Breast epithelium (tissue), 3 donors: ENCODE results near the gene BRIX1.

Experiments
- POLR2A ChIP-seq: fragments of 450-650 bp; IDR thresholded peaks from one replicate; pipeline ENCODE4 v1.6.1; 2016; ENCODE audit warnings: antibody characterized with exemption, mild to moderate bottlenecking, moderate library complexity
- TF ChIP-seq, protein P1 (sequence below), 3 donors: fragments of 450-650 bp; IDR thresholded peaks; one replicate each; pipeline ENCODE4 v1.5.1; 2016 to 2017; ENCODE audit warnings: antibody characterized with exemption in 3 of 3, mild to moderate bottlenecking in 3 of 3, moderate library complexity in 3 of 3

DNA sequence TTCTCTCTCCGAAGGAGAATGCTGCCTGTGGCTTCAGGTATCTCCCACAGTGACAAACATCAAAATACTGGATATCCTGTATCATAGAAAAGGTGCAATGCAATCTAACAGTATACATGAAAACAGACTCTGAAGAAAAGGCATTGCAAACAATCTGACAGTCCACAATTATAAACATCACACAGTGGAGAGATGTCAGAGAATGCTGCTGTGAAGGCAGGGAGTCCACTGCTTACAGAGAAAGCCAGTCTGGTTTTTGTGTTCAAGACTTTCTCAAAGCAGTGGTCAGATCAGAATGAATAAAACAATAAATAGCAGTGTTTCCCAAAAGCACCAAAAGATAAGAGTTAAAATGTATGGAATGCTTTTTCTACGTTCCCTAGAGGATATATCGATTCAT, 47.9 kb upstream of the BRIX1 start:
- TF ChIP-seq, protein P1, sequence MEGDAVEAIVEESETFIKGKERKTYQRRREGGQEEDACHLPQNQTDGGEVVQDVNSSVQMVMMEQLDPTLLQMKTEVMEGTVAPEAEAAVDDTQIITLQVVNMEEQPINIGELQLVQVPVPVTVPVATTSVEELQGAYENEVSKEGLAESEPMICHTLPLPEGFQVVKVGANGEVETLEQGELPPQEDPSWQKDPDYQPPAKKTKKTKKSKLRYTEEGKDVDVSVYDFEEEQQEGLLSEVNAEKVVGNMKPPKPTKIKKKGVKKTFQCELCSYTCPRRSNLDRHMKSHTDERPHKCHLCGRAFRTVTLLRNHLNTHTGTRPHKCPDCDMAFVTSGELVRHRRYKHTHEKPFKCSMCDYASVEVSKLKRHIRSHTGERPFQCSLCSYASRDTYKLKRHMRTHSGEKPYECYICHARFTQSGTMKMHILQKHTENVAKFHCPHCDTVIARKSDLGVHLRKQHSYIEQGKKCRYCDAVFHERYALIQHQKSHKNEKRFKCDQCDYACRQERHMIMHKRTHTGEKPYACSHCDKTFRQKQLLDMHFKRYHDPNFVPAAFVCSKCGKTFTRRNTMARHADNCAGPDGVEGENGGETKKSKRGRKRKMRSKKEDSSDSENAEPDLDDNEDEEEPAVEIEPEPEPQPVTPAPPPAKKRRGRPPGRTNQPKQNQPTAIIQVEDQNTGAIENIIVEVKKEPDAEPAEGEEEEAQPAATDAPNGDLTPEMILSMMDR (IDR thresholded peaks at IDR 0.05), result no peak
- no peak for TF ChIP-seq POLR2A
